NCI-H128 (cell line): Measurements from ENCODE around the gene FSTL4.
"Not testable (repeated sequence)": the region's sequence is repeated elsewhere in the genome, so short reads cannot be mapped to it uniquely, and the experiment has no call there.

Experiments
- DNase-seq: peaks from one replicate; lab custom pipeline; 2025; ENCODE audit not compliant: unreplicated experiment; lab: John Stamatoyannopoulos, UW

Gene FSTL4

GRCh38 chr5:133556551-133556950 lies 55.8 kb downstream of the FSTL4 start:
- no peak for DNase-seq

- DNase-seq = no peak
Measured at GRCh38 chr5:133554279-133554678, 58.1 kb downstream of the FSTL4 start.

GRCh38 chr5:133552925-133553525 lies 59.3 kb downstream of the FSTL4 start:
- DNase-seq = no peak

GRCh38 chr5:133546500-133546899 lies 65.8 kb downstream of the FSTL4 start:
- DNase-seq = no peak

- DNase-seq = no peak
Measured at GRCh38 chr5:133544346-133544745, 68.0 kb downstream of the FSTL4 start.

- DNase-seq = no peak
Measured at GRCh38 chr5:133539818-133540217, 72.5 kb downstream of the FSTL4 start.

- no peak for DNase-seq
Measured at GRCh38 chr5:133538718-133539117, 73.6 kb downstream of the FSTL4 start.

GRCh38 chr5:133535241-133535929 lies 77.0 kb downstream of the FSTL4 start:
- not testable (repeated sequence) for DNase-seq

GRCh38 chr5:133534566-133534965 lies 77.8 kb downstream of the FSTL4 start:
- DNase-seq = no peak

- no peak for DNase-seq
Measured at GRCh38 chr5:133533541-133533940, 78.8 kb downstream of the FSTL4 start.

- DNase-seq = no peak
Measured at GRCh38 chr5:133531594-133531993, 80.7 kb downstream of the FSTL4 start.

- no peak for DNase-seq
Measured at GRCh38 chr5:133531178-133531577, 81.2 kb downstream of the FSTL4 start.

- DNase-seq = no peak
Measured at GRCh38 chr5:133530270-133530669, 82.1 kb downstream of the FSTL4 start.

GRCh38 chr5:133528841-133529240 lies 83.5 kb downstream of the FSTL4 start:
- no peak for DNase-seq

- no peak for DNase-seq
Measured at GRCh38 chr5:133527311-133527710, 85.0 kb downstream of the FSTL4 start.

- DNase-seq = no peak
Measured at GRCh38 chr5:133526368-133526767, 86.0 kb downstream of the FSTL4 start.

- no peak for DNase-seq
Measured at GRCh38 chr5:133525126-133525525, 87.2 kb downstream of the FSTL4 start.

GRCh38 chr5:133524666-133525065 lies 87.7 kb downstream of the FSTL4 start:
- DNase-seq = no peak

GRCh38 chr5:133523961-133524586 lies 88.3 kb downstream of the FSTL4 start:
- DNase-seq = no peak

- DNase-seq = no peak
Measured at GRCh38 chr5:133523013-133523658, 89.2 kb downstream of the FSTL4 start.

GRCh38 chr5:133521801-133522200 lies 90.5 kb downstream of the FSTL4 start:
- no peak for DNase-seq
